Kidney tubule cell (primary cell): ENCODE data around the gene MPO.

Source experiments
- DNase-seq: peaks from one replicate; pipeline ENCODE4 v3.0.0-alpha.2; 2018; ENCODE audit warnings: low spot score

MPO gene

GRCh38 chr17:58280480-58281217 is at the start of gene MPO:
Gene MPO (minus strand): TSS chr17:58280935. CDS start chr17:58280758, 177 bp downstream.
- no peak for DNase-seq

DNA sequence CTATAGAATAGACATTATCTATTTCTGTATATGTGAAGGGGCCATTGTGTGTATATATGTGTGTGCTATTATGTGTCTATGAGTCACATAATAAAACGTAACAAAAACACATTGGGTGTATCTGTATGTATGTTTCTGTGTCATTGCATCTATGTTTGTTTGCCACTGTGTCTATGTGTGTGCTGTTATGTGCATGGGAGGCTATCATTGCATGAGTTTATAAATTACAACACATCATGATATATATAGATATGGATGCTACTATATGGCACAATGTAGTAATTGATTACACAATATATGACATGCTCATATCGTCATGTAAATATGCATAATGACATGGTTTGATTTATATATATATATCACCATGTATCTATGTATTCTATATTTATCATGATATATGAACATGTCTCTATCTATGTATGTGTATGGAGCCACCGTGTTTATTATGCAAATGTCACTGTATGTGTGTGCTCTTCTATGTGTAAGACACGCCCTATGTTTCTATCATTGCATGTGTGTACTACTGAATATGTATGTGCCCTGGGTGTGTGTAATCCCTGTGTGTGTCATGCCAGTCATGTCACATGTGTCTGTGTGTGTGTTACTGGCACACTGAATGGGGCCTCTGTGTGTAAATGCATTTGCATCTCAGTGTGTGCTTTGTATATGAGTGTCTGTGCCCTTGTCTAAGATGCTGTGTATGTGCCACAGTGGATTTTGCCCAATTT is 49.2 kb upstream of the MPO start:
- no peak for DNase-seq

DNA sequence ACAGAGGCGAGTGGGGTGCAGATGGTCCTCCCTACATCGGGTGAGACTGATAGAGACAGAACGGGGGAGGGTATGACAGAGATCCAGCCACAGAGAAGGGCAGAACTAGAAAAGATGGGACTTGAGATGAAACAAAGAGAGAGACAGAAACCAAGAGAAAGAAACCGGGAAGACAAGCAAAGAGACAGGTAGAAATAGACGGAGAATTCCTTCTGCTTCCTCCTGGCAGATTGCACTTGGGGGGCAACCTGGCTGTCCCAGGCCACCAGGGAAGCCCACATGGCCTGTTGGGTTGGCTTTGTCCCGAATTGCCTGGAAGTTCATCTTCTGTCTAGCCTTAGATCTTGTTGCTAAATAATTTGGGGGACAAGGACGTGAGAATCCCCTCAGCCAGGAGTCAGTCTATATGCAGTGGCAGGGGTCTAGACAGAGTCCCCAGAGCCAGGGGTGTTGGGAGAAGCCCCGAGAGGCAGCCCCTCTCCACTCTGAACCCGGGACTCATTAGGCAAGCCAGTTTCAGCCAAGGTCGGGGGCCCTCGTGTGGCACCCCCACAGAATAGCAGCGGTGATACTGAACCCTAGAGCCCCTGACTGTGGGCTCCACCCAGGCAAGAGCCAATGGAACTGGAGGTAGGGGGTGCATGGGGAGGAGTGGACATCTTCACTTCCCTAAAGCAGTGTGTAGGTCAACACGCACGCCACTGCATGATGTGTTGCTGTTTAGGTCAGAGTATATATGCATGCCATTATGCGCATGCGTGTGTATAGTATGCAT is 48.5 kb upstream of the MPO start:
- no peak for DNase-seq

GRCh38 chr17:58328195-58329034 is 47.7 kb upstream of the MPO start, which contains the start of gene TSPOAP1:
Gene TSPOAP1 (minus strand): TSS chr17:58328795. CDS start chr17:58327920, 875 bp downstream.
- no peak for DNase-seq

DNA sequence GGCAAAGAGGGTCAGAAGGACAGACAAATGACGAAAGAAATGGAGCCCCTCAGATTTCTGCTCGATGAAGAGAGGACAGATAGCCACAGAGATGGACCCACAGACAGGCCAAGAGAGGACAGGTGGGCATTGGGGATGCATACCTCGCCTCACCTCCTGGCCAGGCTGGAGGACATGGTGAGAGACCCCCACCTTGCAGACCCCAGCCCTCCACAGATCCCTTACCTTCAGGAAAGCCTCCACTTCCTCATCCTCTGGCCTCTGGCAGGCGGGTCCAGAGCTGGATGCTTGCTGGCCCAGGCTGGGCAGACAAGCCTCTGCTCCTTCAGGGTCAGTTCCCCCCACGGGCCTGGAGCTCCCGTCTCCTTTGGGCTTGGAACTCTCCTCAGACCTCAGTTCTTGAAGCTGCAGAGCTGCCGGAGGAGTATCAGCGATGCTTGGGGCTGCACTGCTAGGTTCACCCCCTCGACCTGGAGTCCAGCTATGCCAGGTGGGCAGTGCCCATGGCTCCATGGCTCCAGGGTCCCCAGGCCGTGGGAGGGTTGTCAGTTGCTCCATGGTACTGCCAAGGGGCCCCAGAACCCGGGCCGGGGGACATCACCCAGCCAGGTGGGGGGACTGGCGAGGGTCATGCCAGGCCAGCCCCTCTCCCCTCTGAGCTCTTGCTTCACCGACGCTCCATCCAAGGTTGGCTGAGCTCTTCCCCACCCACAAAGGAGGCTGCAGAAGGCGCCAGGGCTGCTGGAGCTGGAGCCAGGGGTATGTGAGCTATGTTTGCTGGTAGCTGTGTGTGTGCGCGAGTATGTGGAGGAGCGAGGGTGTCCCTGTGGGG is 46.8 kb upstream of the MPO start:
- DNase-seq: no peak

GRCh38 chr17:58326609-58327362 is 46.1 kb upstream of the MPO start:
- no peak for DNase-seq

- no peak for DNase-seq
Measured at GRCh38 chr17:58325976-58326468, 45.3 kb upstream of the MPO start.

GRCh38 chr17:58325289-58325726 is 44.6 kb upstream of the MPO start:
- DNase-seq: no peak

- DNase-seq: peak; percentile 26
Measured at GRCh38 chr17:58324409-58325288, 43.9 kb upstream of the MPO start.

- no peak for DNase-seq
Measured at GRCh38 chr17:58324056-58324408, 43.3 kb upstream of the MPO start.

DNA sequence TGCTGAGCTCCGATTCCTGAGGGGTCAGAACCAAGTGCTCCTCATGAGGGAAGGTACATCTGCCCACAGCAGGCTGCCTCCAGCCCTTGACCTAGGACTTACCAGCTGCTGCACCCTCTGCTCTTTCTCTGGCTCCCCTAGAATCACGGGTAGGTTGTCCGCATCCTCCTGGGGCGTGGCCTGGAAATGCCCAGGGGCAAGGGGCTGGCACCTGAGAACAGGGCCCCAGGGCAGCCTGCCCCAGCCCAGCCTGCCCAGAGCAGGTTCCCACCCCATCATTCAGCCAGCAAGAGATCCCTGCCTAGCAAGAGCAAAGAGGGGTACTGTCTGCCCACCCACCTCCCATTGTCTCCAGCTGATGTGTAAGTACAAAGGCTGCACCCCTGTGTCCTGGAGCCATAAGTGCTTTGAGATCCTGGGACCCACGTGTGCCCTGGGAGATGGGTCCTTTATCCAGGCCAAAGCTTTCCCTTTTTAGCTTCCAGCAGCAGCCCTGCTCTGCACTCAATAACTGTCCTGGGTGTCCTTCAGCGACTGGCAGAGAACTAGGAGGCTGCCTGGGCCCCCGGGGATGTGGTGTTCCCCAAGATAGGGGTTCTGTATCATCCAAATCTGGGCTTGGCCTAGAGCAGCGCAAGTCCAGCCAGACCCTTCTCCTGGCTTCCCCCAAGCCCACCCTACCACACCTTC is 42.8 kb upstream of the MPO start:
- DNase-seq: no peak

DNA sequence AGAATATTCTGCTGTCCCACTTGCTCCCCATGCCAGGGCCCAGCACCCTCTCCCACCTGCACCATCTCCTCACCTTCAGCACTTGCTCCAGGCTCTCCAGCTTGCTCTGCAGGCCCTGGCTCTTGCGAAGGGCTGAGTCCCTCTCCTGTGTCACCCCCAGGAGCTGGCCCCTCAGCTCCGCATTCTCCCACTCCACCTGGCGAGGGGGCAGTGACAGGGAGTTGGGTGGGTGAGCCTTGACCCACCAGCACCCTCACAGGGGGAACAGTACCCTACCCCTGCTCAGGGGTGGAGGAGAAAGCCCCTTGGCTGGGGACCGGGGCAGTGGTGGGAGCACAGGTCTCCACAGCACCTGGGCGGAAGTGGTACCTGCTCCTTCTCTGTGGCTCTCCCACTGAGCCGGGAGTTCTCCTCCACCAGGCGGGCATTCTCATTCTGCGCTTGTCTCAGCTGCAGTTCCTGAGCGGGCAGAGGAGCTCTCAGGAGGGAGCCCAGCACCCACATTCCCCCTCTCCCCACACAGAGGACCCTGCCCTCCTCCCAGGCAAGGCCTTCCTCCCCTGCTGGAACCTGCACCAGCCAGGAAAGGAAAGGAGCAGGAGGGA is 41.9 kb upstream of the MPO start:
- no peak for DNase-seq

- no peak for DNase-seq
Measured at GRCh38 chr17:58321571-58322525, 41.1 kb upstream of the MPO start.

- DNase-seq: no peak
Measured at GRCh38 chr17:58320570-58321323, 40.0 kb upstream of the MPO start.

GRCh38 chr17:58320163-58320558 is 39.4 kb upstream of the MPO start:
- no peak for DNase-seq
